Measurements from ENCODE around the gene PCID2. TPM values are rescaled to one million over a fixed set of nuclear protein-coding genes. Genes with fewer than 3 reads are reported as not detected.

Gene PCID2
- total and polyA plus RNA-seq, 7 experiments from 2014 or later = 44.2 to 84.4 (median 77.1) TPM

DNA sequence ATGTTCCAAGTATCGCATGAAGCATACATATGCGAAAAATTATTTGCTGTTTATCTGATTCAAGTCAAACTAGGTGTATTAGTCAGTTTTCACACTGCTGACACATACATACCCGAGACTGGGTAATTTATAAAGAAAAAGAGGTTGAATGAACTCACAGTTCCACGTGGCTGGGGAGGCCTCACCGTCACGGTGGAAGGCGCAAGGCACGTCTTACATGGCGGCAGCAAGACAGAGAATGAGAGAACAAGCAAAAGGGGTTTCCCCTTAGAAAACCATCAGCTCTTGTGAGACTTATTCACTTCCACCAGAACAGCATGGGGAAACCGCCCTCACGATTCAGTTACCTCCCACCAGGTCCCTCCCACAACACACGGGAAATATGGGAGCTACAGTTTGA, 63.0 kb downstream of the PCID2 start:
- H3K36me3 Mint-ChIP-seq = no peaks in the 10 kb centered on the region
- no peak overlapping the region for H3K4me3 Mint-ChIP-seq
- no peak overlapping the region for H3K27ac ChIP-seq (ENCODE audit: low read depth, low read length)
- H3K4me3 ChIP-seq (ENCODE audit: low read length) = no peak overlapping the region
- DNase-seq (no peak), ATAC-seq (no peak)
- H3K36me3 ChIP-seq (ENCODE audit: control insufficient read depth in 2 of 3, insufficient read depth in 3 of 3, low read length in 3 of 3) = no peaks in the 10 kb centered on the region
- H3K27me3 ChIP-seq (ENCODE audit: control insufficient read depth in 2 of 2, insufficient read depth in 2 of 2, low read length in 2 of 2) = no peaks in the 10 kb centered on the region
- intact Hi-C loops (cut with micrococcal nuclease) = no loop called here
- H3K4me1 ChIP-seq (ENCODE audit: control insufficient read depth in 2 of 2, insufficient read depth in 2 of 2, low read length in 2 of 2) = no peaks in the 10 kb centered on the region
- H3K4me1 Mint-ChIP-seq = no peaks in the 10 kb centered on the region
- H3K27ac Mint-ChIP-seq = no peak overlapping the region
- H3K27me3 Mint-ChIP-seq = peaks cover 0 to 3% (median 0%) of the 10 kb centered on the region in 5 donors
- H3K9me3 Mint-ChIP-seq = no peaks in the 10 kb centered on the region
- ChIA-PET POLR2A (no interaction called here), CTCF (no interaction called here)
- no peaks in the 10 kb centered on the region for H3K9me3 ChIP-seq (ENCODE audit: control insufficient read depth in 2 of 3, low read length in 3 of 3)

DNA sequence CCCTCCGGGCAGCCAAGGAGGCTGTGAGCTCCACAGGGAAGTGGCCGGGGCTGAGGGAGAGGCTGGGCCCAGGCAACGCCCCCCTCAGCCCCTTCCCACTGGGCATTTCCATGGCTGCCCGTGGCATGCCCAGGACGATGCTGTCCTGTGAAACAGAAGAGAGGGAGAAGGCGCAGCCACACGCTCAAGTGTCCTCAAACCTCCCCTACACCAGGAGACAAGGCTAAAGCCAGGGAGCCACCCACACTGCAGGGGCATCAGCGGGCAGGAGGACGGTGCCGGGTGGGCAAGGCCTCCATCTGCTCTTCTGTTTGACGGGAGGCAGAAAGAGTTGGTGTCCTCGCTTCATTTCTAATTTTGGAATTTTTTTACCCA, 64.2 kb downstream of the PCID2 start:
- H3K9me3 Mint-ChIP-seq = no peaks in the 10 kb centered on the region
- Histone ChIP-seq H3K27ac (ENCODE audit: low read depth, low read length) (no peak overlapping the region), H3K4me1 (ENCODE audit: control insufficient read depth in 2 of 2, insufficient read depth in 2 of 2, low read length in 2 of 2) (no peaks in the 10 kb centered on the region), H3K27me3 (ENCODE audit: control insufficient read depth in 2 of 2, insufficient read depth in 2 of 2, low read length in 2 of 2) (no peaks in the 10 kb centered on the region), H3K36me3 (ENCODE audit: control insufficient read depth in 2 of 3, insufficient read depth in 3 of 3, low read length in 3 of 3) (no peaks in the 10 kb centered on the region), H3K4me3 (ENCODE audit: low read length) (no peak overlapping the region), H3K9me3 (ENCODE audit: control insufficient read depth in 2 of 3, low read length in 3 of 3) (no peaks in the 10 kb centered on the region)
- no peaks in the 10 kb centered on the region for H3K4me1 Mint-ChIP-seq
- H3K27ac Mint-ChIP-seq = no peak overlapping the region
- no peak overlapping the region for H3K4me3 Mint-ChIP-seq
- DNase-seq (no peak), ATAC-seq (no peak)
- peaks cover 0 to 3% (median 0%) of the 10 kb centered on the region in 5 donors for H3K27me3 Mint-ChIP-seq
- intact Hi-C loops (cut with micrococcal nuclease) = no loop called here
- ChIA-PET POLR2A (no interaction called here), CTCF (no interaction called here)
- H3K36me3 Mint-ChIP-seq = no peaks in the 10 kb centered on the region

DNA sequence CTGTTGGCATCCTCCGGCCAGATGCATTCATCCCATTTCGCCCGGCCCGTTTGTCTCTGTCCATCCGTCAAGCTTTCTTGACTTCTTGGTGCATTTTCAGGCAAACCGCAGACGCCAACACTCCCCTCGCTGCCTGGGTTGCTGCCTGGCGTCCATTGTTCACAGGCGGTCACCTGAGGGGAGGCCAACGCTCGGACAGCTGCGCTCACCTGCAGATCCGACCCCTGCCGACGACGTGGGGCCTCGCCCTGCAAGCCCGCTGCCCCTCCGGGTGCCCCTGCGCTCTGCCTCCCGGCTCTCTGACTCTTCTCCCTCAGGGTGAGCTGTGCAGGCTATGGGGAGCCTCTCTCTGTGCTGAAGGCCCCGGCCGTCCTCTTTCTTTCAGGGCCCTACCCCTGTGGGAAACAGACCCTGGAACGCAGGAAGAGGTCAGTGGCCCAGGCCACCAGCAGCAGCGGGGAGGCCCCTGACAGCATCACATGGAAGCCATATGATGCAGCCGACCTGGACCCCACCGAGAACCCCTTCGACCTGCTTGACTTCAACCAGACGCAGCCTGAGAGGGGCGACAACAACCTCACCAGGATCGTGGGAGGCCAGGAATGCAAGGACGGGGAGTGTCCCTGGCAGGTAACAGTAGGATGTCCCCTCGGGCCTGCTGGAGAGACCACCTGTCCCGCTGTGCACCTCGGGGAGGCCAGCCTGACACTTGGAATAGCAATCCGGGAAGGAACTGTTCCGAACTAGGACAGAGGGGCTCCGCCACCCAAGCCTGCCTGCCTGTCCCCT, 64.8 kb downstream of the PCID2 start:
- H3K27me3 Mint-ChIP-seq = peaks cover 0 to 3% (median 0%) of the 10 kb centered on the region in 5 donors
- H3K9me3 Mint-ChIP-seq = no peaks in the 10 kb centered on the region
- DNase-seq (no peak), ATAC-seq (no peak)
- Histone ChIP-seq H3K27ac (ENCODE audit: low read depth, low read length) (no peak overlapping the region), H3K4me3 (ENCODE audit: low read length) (no peak overlapping the region), H3K36me3 (ENCODE audit: control insufficient read depth in 2 of 3, insufficient read depth in 3 of 3, low read length in 3 of 3) (no peaks in the 10 kb centered on the region), H3K4me1 (ENCODE audit: control insufficient read depth in 2 of 2, insufficient read depth in 2 of 2, low read length in 2 of 2) (no peaks in the 10 kb centered on the region), H3K27me3 (ENCODE audit: control insufficient read depth in 2 of 2, insufficient read depth in 2 of 2, low read length in 2 of 2) (no peaks in the 10 kb centered on the region), H3K9me3 (ENCODE audit: control insufficient read depth in 2 of 3, low read length in 3 of 3) (no peaks in the 10 kb centered on the region)
- intact Hi-C loops (cut with micrococcal nuclease) = no loop called here
- no peaks in the 10 kb centered on the region for H3K36me3 Mint-ChIP-seq
- no peak overlapping the region for H3K4me3 Mint-ChIP-seq
- POLR2A ChIA-PET = no interaction called here
- H3K27ac Mint-ChIP-seq = no peak overlapping the region
- CTCF ChIA-PET = no interaction called here
- H3K4me1 Mint-ChIP-seq = no peaks in the 10 kb centered on the region

DNA sequence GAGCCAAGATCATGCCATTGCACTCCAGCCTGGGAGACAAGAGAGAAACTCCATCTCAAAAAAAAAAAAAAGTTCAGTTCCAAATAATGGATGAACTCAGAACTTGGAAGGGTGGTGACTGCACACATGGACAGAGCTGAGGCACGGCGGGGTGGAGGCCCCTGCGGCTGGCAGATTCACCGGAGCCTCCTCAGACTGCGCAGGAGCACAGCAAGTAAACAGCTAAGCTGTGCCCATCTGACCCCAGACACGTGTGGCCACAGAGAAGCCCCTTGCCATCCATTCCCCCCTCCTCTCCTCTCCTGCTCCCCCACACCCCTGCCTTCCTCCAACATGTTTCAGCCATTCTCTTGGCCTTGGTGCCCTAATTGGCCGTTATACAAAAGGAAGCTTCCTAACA, 65.6 kb downstream of the PCID2 start:
- Histone ChIP-seq H3K4me1 (ENCODE audit: control insufficient read depth in 2 of 2, insufficient read depth in 2 of 2, low read length in 2 of 2) (no peaks in the 10 kb centered on the region), H3K27ac (ENCODE audit: low read depth, low read length) (no peak overlapping the region), H3K9me3 (ENCODE audit: control insufficient read depth in 2 of 3, low read length in 3 of 3) (no peaks in the 10 kb centered on the region), H3K36me3 (ENCODE audit: control insufficient read depth in 2 of 3, insufficient read depth in 3 of 3, low read length in 3 of 3) (no peaks in the 10 kb centered on the region), H3K4me3 (ENCODE audit: low read length) (no peak overlapping the region), H3K27me3 (ENCODE audit: control insufficient read depth in 2 of 2, insufficient read depth in 2 of 2, low read length in 2 of 2) (no peaks in the 10 kb centered on the region)
- Mint-ChIP-seq H3K4me3 (no peak overlapping the region), H3K27ac (no peak overlapping the region), H3K27me3 (peaks cover 0 to 5% (median 0%) of the 10 kb centered on the region in 5 donors), H3K36me3 (no peaks in the 10 kb centered on the region), H3K9me3 (no peaks in the 10 kb centered on the region), H3K4me1 (no peaks in the 10 kb centered on the region)
- intact Hi-C loops (cut with micrococcal nuclease) = no loop called here
- DNase-seq = no peak
- POLR2A ChIA-PET = no interaction called here
- ATAC-seq = no peak
- CTCF ChIA-PET = no interaction called here

DNA sequence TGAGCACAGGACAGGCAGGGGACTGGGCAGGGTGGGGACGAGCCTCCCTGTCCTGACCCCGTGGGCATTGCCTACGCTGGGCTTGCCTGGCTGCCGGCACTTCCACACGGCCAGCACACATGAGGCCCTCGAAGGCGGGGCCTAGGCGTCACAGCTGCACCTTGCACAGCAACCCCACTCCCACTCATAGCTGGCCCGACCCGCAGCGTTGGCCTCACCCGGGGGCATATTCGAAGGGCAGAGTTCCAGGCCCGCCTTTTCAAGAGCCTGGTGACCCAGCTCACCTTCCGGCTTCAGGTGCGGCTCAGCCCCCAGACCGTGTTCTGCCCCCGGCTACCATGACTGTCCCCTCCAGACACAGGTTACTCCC, 66.9 kb downstream of the PCID2 start:
- Histone ChIP-seq H3K4me3 (ENCODE audit: low read length) (no peak overlapping the region), H3K4me1 (ENCODE audit: control insufficient read depth in 2 of 2, insufficient read depth in 2 of 2, low read length in 2 of 2) (no peaks in the 10 kb centered on the region), H3K27me3 (ENCODE audit: control insufficient read depth in 2 of 2, insufficient read depth in 2 of 2, low read length in 2 of 2) (no peaks in the 10 kb centered on the region), H3K36me3 (ENCODE audit: control insufficient read depth in 2 of 3, insufficient read depth in 3 of 3, low read length in 3 of 3) (no peaks in the 10 kb centered on the region), H3K27ac (ENCODE audit: low read depth, low read length) (no peak overlapping the region), H3K9me3 (ENCODE audit: control insufficient read depth in 2 of 3, low read length in 3 of 3) (no peaks in the 10 kb centered on the region)
- Mint-ChIP-seq H3K4me1 (no peaks in the 10 kb centered on the region), H3K36me3 (no peaks in the 10 kb centered on the region), H3K27me3 (peaks cover 0 to 11% (median 3%) of the 10 kb centered on the region in 5 donors), H3K9me3 (no peaks in the 10 kb centered on the region), H3K27ac (no peak overlapping the region), H3K4me3 (no peak overlapping the region)
- intact Hi-C loops (cut with micrococcal nuclease) = no loop called here
- DNase-seq (no peak), ATAC-seq (no peak)
- ChIA-PET POLR2A (no interaction called here), CTCF (no interaction called here)

DNA sequence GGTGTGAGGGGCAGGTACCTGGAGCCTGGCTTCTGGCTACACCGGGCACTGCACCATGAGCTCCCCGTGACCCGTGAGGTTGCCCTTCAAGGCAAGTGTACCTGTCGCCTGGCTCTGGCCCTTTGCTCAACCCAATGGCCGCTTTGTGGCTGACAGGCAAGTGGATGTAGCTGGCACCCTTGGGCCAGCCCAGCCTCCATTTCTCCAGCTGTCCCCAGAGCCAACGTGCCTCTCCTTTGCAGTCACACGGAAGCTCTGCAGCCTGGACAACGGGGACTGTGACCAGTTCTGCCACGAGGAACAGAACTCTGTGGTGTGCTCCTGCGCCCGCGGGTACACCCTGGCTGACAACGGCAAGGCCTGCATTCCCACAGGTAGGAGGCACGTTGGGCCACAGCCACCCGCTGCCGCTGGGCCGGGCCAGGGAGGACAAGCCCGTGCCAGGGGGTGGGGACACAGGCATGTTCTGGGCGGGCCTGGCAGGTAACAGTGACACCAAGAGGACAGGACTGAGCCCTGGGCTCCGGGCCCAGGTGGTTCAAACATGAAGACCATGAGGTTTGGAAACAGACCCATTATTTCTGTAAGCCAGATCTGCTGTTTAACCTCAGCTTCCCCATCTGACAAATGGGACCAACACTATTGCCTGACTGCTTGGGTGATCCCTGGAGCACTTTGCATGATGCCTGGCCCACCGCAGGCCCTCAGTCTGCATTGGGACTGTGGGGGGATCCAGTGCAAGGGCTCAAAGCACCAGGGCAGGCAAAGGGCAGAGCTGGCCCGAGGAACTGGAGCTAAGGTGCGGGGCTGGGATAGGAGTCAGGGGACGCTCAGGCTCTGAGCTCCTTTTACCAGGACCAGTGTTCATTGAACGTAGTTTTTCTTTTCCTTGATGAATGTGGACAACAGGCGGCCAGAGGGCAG, 67.5 kb downstream of the PCID2 start:
- Histone ChIP-seq H3K36me3 (ENCODE audit: control insufficient read depth in 2 of 3, insufficient read depth in 3 of 3, low read length in 3 of 3) (no peaks in the 10 kb centered on the region), H3K9me3 (ENCODE audit: control insufficient read depth in 2 of 3, low read length in 3 of 3) (no peaks in the 10 kb centered on the region), H3K4me3 (ENCODE audit: low read length) (no peak overlapping the region), H3K27me3 (ENCODE audit: control insufficient read depth in 2 of 2, insufficient read depth in 2 of 2, low read length in 2 of 2) (no peaks in the 10 kb centered on the region), H3K27ac (ENCODE audit: low read depth, low read length) (no peak overlapping the region), H3K4me1 (ENCODE audit: control insufficient read depth in 2 of 2, insufficient read depth in 2 of 2, low read length in 2 of 2) (no peaks in the 10 kb centered on the region)
- Mint-ChIP-seq H3K4me3 (no peak overlapping the region), H3K27me3 (peaks cover 0 to 13% (median 4%) of the 10 kb centered on the region in 5 donors), H3K27ac (no peak overlapping the region), H3K36me3 (no peaks in the 10 kb centered on the region), H3K4me1 (no peaks in the 10 kb centered on the region), H3K9me3 (peaks cover 0 to 1% (median 0%) of the 10 kb centered on the region in 11 donors)
- intact Hi-C loops (cut with micrococcal nuclease) = no loop called here
- ChIA-PET POLR2A (no interaction called here), CTCF (no interaction called here)
- ATAC-seq (no peak), DNase-seq (no peak)

DNA sequence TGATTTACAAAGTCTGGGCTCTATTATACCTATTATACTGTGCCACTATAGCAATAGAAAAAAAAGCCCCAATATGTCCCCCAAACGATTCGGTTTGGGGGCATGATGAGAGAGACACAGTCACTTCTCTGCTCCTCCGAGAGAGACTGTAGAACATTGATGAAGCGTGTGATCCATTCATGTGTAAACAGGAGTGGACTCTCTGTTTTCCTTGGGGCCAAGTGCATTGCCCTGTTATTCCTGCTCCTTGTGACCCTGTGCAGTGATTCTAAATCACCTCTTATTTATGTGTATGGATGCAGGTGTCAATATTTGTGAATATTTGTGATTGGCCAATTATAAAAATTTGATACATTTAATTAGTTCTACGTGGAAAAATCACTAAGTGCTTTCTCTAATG, 68.9 kb downstream of the PCID2 start:
- H3K36me3 ChIP-seq (ENCODE audit: control insufficient read depth in 2 of 3, insufficient read depth in 3 of 3, low read length in 3 of 3) = no peaks in the 10 kb centered on the region
- no peaks in the 10 kb centered on the region for H3K36me3 Mint-ChIP-seq
- no peak for DNase-seq

More for the DNA sequence above, 68.9 kb downstream of the PCID2 start:
- no peaks in the 10 kb centered on the region for H3K4me1 Mint-ChIP-seq
- peaks cover 0 to 1% (median 0%) of the 10 kb centered on the region in 11 donors for H3K9me3 Mint-ChIP-seq
- no peaks in the 10 kb centered on the region for H3K9me3 ChIP-seq (ENCODE audit: control insufficient read depth in 2 of 3, low read length in 3 of 3)
- H3K27ac ChIP-seq (ENCODE audit: low read depth, low read length) = no peak overlapping the region
- intact Hi-C loops (cut with micrococcal nuclease) = no loop called here
- no peak for ATAC-seq
- H3K27ac Mint-ChIP-seq = no peak overlapping the region
- H3K27me3 ChIP-seq (ENCODE audit: control insufficient read depth in 2 of 2, insufficient read depth in 2 of 2, low read length in 2 of 2) = no peaks in the 10 kb centered on the region
- H3K4me3 Mint-ChIP-seq = no peak overlapping the region
- H3K27me3 Mint-ChIP-seq = peaks cover 0 to 18% (median 4%) of the 10 kb centered on the region in 5 donors
- no peak overlapping the region for H3K4me3 ChIP-seq (ENCODE audit: low read length)
- CTCF ChIA-PET = no interaction called here
- no peaks in the 10 kb centered on the region for H3K4me1 ChIP-seq (ENCODE audit: control insufficient read depth in 2 of 2, insufficient read depth in 2 of 2, low read length in 2 of 2)
- POLR2A ChIA-PET = no interaction called here

Data from naive thymus-derived CD4-positive, alpha-beta T cell (primary cell).